GM13976 (cell line): ENCODE results near the gene ELMO1.

ENCODE experiments used
- DNase-seq: peaks from one replicate; pipeline ENCODE4 v3.0.0; 2012; ENCODE audit warnings: low spot score
- CTCF ChIP-seq: IDR thresholded peaks from 2 replicates; pipeline ENCODE4 v1.5.1; 2012; ENCODE audit warnings: borderline replicate concordance, mild to moderate bottlenecking; ENCODE audit not compliant: insufficient read depth; ENCODE audit errors: extremely low read depth, missing control alignments, control extremely low read depth
- in situ Hi-C: fragments of 300-500 bp; cut with MboI; formaldehyde crosslinking; loops from one replicate; pipeline ENCODE4 v1.12.0; 2022; ENCODE audit warnings: low sequenced_read_pairs, mixed read lengths, inconsistent platforms; ENCODE audit not compliant: unreplicated experiment

The ELMO1 gene

GRCh38 chr7:37193775-37194135 lies 254.9 kb downstream of the ELMO1 start:
- in situ Hi-C loops: loop anchor here (25.0 kb wide), 2 partner anchors 206 to 531 kb away; no protein-coding TSS in a partner anchor
- DNase-seq: no peak
- no peak for TF ChIP-seq CTCF

GRCh38 chr7:37193087-37193774 lies 255.4 kb downstream of the ELMO1 start:
- DNase-seq: no peak
- TF ChIP-seq CTCF: no peak
- in situ Hi-C loops: loop anchor here (25.0 kb wide), 2 partner anchors 206 to 531 kb away; no protein-coding TSS in a partner anchor

- TF ChIP-seq CTCF: no peak
- in situ Hi-C loops: loop anchor here (25.0 kb wide), 2 partner anchors 204 to 529 kb away; no protein-coding TSS in a partner anchor
- DNase-seq: no peak
These were observed 256.9 kb downstream of the ELMO1 start for GRCh38 chr7:37191797-37192196.

- in situ Hi-C loops: loop anchor here (25.0 kb wide), 2 partner anchors 200 to 525 kb away; no protein-coding TSS in a partner anchor
- no peak for TF ChIP-seq CTCF
- no peak for DNase-seq
These were observed 261.5 kb downstream of the ELMO1 start for GRCh38 chr7:37187179-37187578.

GRCh38 chr7:37186753-37187152 lies 261.9 kb downstream of the ELMO1 start:
- in situ Hi-C loops: loop anchor here (25.0 kb wide), 2 partner anchors 199 to 524 kb away; no protein-coding TSS in a partner anchor
- DNase-seq: no peak
- TF ChIP-seq CTCF: no peak

- in situ Hi-C loops: loop anchor here (25.0 kb wide), 2 partner anchors 194 to 519 kb away; no protein-coding TSS in a partner anchor
- no peak for DNase-seq
- no peak for TF ChIP-seq CTCF
These were observed 267.1 kb downstream of the ELMO1 start for GRCh38 chr7:37181550-37181932.
